A549 (cell line): Measurements from ENCODE around the gene POP4. TPM values are rescaled to one million over a fixed set of nuclear protein-coding genes. Genes with fewer than 3 reads are reported as not detected.
A peak's percentile ranks its signal among the peaks of the same experiment; 100 is the strongest.

Source experiments
- ATAC-seq, 2 experiments: fragments of 200-7000 bp in 1 of 2; fragments of >200 bp in 1 of 2; cut with Nextera tagmentation in 1 of 2; cut with Tn5 transposase in 1 of 2; 3 replicates each; pipeline versions ENCODE4 v1.8.0 to v1.9.1; 2018 to 2020; ENCODE audit warnings: mild to moderate bottlenecking in 1 of 2, moderate library complexity in 1 of 2
- CTCF ChIA-PET: fragments of 300-600 bp; sonication (Branson Sonifier 250); formaldehyde crosslinking; extraction: SDS; loops from one replicate; lab custom pipeline; 2021; ENCODE audit warnings: antibody characterized with exemption, inconsistent platforms; lab: Yijun Ruan, JAX
- POLR2A ChIA-PET: fragments of 350-600 bp; formaldehyde crosslinking; extraction: SDS; loops from one replicate; lab custom pipeline; 2021; ENCODE audit warnings: antibody characterized with exemption, inconsistent platforms; lab: Yijun Ruan, JAX
- DNase-seq, 2 experiments: peaks; one replicate each; pipeline versions ENCODE4 v3.0.0 to v3.0.0-alpha.2; 2011 to 2016; ENCODE audit warnings: low read depth in 1 of 2, low spot score in 1 of 2
- FAIRE-seq: peaks from 2 replicates; lab custom pipeline; 2011; peaks lifted over from hg19 to GRCh38; lab: Jason Lieb, UNC
- H3K27ac ChIP-seq, 2 experiments: fragments of >200 bp; sonication (Bioruptor Twin); formaldehyde crosslinking; 3 replicates each; pipeline ENCODE4 v1.5.1; 2016 to 2017
- H3K4me1 ChIP-seq: fragments of >200 bp; sonication (Bioruptor Twin); formaldehyde crosslinking; 3 replicates; pipeline ENCODE4 v1.6.1; 2016
- H3K4me2 ChIP-seq: fragments of >200 bp; sonication (Bioruptor Twin); formaldehyde crosslinking; 3 replicates; pipeline ENCODE4 v1.6.1; 2016
- H3K4me3 ChIP-seq: fragments of >200 bp; sonication (Bioruptor Twin); formaldehyde crosslinking; 3 replicates; pipeline ENCODE4 v1.5.1; 2016
- H3K9me3 ChIP-seq: fragments of >200 bp; sonication (Bioruptor Twin); formaldehyde crosslinking; 3 replicates; pipeline ENCODE4 v1.6.1; 2016
- BCL3 ChIP-seq: fragments of >200 bp; sonication (Bioruptor Twin); formaldehyde crosslinking; IDR thresholded peaks from 3 replicates; pipeline ENCODE4 v1.6.1; 2016
- CBX8 ChIP-seq: fragments of 200-600 bp; sonication (generic); IDR thresholded peaks from 2 replicates; pipeline ENCODE4 v1.6.1; 2016
- CHD2 ChIP-seq: fragments of 150-350 bp; IDR thresholded peaks from 2 replicates; pipeline ENCODE4 v1.6.1; 2014; ENCODE audit warnings: low read length; ENCODE audit not compliant: partially characterized antibody
- CHD4 ChIP-seq: fragments of 200-600 bp; sonication (generic); IDR thresholded peaks from 2 replicates; pipeline ENCODE4 v1.6.1; 2016; ENCODE audit warnings: antibody characterized with exemption, mild to moderate bottlenecking, borderline replicate concordance
- ELK1 ChIP-seq: fragments of 150-350 bp; IDR thresholded peaks from 2 replicates; pipeline ENCODE4 v1.6.1; 2014; ENCODE audit warnings: low read depth, mild to moderate bottlenecking, low read length
- HDAC2 ChIP-seq: fragments of 200-600 bp; sonication (generic); IDR thresholded peaks from 2 replicates; pipeline ENCODE4 v1.6.1; 2016
- JUN ChIP-seq, 2 experiments: fragments of >200 bp; sonication (Bioruptor Twin); formaldehyde crosslinking; IDR thresholded peaks; 2 replicates in 1 of 2; 3 replicates in 1 of 2; pipeline ENCODE4 v1.6.1; 2016 to 2017
- JUNB ChIP-seq: fragments of >200 bp; sonication (Bioruptor Twin); formaldehyde crosslinking; IDR thresholded peaks from 2 replicates; pipeline ENCODE4 v1.6.1; 2016
- PBX3 ChIP-seq: IDR thresholded peaks from 2 replicates; pipeline ENCODE4 v1.6.1; 2012
- PHF8 ChIP-seq: fragments of 200-600 bp; sonication (generic); IDR thresholded peaks from 2 replicates; pipeline ENCODE4 v1.6.1; 2016; ENCODE audit warnings: low read depth, mild to moderate bottlenecking, antibody characterized with exemption, moderate library complexity, borderline replicate concordance
- RAD21 ChIP-seq, 2 experiments: fragments of >200 bp in 1 of 2; sonication (Bioruptor Twin) in 1 of 2; formaldehyde crosslinking in 1 of 2; IDR thresholded peaks in 1 of 2; conservative IDR thresholded peaks in 1 of 2; 2 replicates in 1 of 2; 3 replicates in 1 of 2; pipeline ENCODE4 v1.6.1; 2012 to 2018; ENCODE audit warnings: inconsistent platforms in 1 of 2
- RCOR1 ChIP-seq: fragments of 150-350 bp; IDR thresholded peaks from 2 replicates; pipeline ENCODE4 v1.6.1; 2014; ENCODE audit warnings: antibody characterized with exemption, low read length, low read depth
- SMC3 ChIP-seq: fragments of >200 bp; sonication (Bioruptor Twin); formaldehyde crosslinking; IDR thresholded peaks from 3 replicates; pipeline ENCODE4 v1.6.1; 2018; ENCODE audit warnings: inconsistent platforms
- TFCP2L1 ChIP-seq: fragments of 250-450 bp; sonication (Bioruptor Pico); IDR thresholded peaks from 2 replicates; pipeline ENCODE4 v1.5.0; 2021; ENCODE audit warnings: mild to moderate bottlenecking
- ZNF302 ChIP-seq: fragments of 250-450 bp; sonication (Bioruptor Pico); IDR thresholded peaks from 2 replicates; pipeline ENCODE4 v1.9.0; 2021; ENCODE audit warnings: inconsistent platforms, mild to moderate bottlenecking, moderate library complexity
- WGBS: methylation state at CpG from one replicate; pipeline ENCODE4 v1.1.6; 2017; ENCODE audit errors: missing lambda C conversion rate; 5-methylcytosine and 5-hydroxymethylcytosine counted together
- polyA plus RNA-seq, 4 experiments: library from polyadenylated mRNA; depleted of rRNA in 3 of 4; stranded (reverse); fragments of >200 nt; fragmentation: RNase III in 1 of 4; extraction: RNeasy Plus Mini Kit Qiagen cat#74134 plus additional on column Dnase treatment in 1 of 4; gene quantifications; 2 replicates in 3 of 4; 3 replicates in 1 of 4; pipeline ENCODE4 v1.2.3, GENCODE V29; 2011 to 2017

Gene POP4
- polyA plus RNA-seq, 2 of the 4 experiments (the other 2 are of a cell fraction) = 202 to 208 TPM

- H3K4me2 ChIP-seq = peak overlapping the region; percentile 99
- POLR2A ChIA-PET = interaction anchor here (0.9 to 5.3 kb wide), 4 partner anchors 16 to 60 kb away, joined by 3 to 51 read pairs (median 8); partner anchors contain the start of genes C19orf12 and POP4
- WGBS = 57% methylated on average over 29 of the region's 30 CpGs
- no peak for TF ChIP-seq JUNB
- no peak for TF ChIP-seq CHD4
- TF ChIP-seq ELK1 = no peak
- TF ChIP-seq BCL3 = no peak
- TF ChIP-seq JUN (IDR thresholded peaks at IDR 0.05) = no peak
- no peak for TF ChIP-seq CHD2
- TF ChIP-seq HDAC2 = no peak
- no peak for TF ChIP-seq PHF8
- no peak for TF ChIP-seq CBX8
- TF ChIP-seq PBX3 = no peak
- TF ChIP-seq TFCP2L1 (CRISPR knock-in tag) = no peak
- no peak for TF ChIP-seq SMC3
- no peak for TF ChIP-seq ZNF302 (CRISPR knock-in tag)
- TF ChIP-seq RCOR1 = no peak
- TF ChIP-seq RAD21 (conservative IDR thresholded peaks at IDR 0.05 in 1 of 2, IDR thresholded peaks at IDR 0.05 in 1 of 2) = no peak
- TF ChIP-seq, all 56 proteins: peak for 0
- Histone ChIP-seq H3K4me3 (peak overlapping the region; percentile 82), H3K4me1 (peaks cover 19% of the 10 kb centered on the region), H3K9me3 (no peaks in the 10 kb centered on the region), H3K27ac (peak overlapping the region; percentile 74 to 86)
- CTCF ChIA-PET = interaction anchor here (0.7 to 8.5 kb wide), 11 partner anchors 10 to 202 kb away, joined by 3 to 122 read pairs (median 4); partner anchors contain the start of genes C19orf12 and POP4
- DNase-seq (no peak), FAIRE-seq (no peak), ATAC-seq (no peak)
Observed at GRCh38 chr19:29665826-29666577, 59.9 kb downstream of the POP4 start.

Other genes starting within 250 kb of the POP4 start
- gene VSTM2B, start 80.3 kb upstream of the POP4 start, polyA plus RNA-seq (2011; rRNA removed) = not detected in 2 replicates
- gene VSTM2B, start 80.3 kb upstream of the POP4 start, polyA plus RNA-seq (2017; fragmentation: RNase III; extraction: RNeasy Plus Mini Kit Qiagen cat#74134 plus additional on column Dnase treatment) = not detected in 3 replicates
- 2.1 and 2.3 TPM in 2 replicates for gene PLEKHF1, start 59.2 kb downstream of the POP4 start, polyA plus RNA-seq (2011; rRNA removed)
- 4.1 to 4.4 TPM (median 4.2 TPM) in 3 replicates for gene PLEKHF1, start 59.2 kb downstream of the POP4 start, polyA plus RNA-seq (2017; fragmentation: RNase III; extraction: RNeasy Plus Mini Kit Qiagen cat#74134 plus additional on column Dnase treatment)
- gene C19orf12, start 109.0 kb downstream of the POP4 start, polyA plus RNA-seq (2011; rRNA removed) = 33.6 and 34.3 TPM in 2 replicates
- 35.2 to 36.1 TPM (median 35.2 TPM) in 3 replicates for gene C19orf12, start 109.0 kb downstream of the POP4 start, polyA plus RNA-seq (2017; fragmentation: RNase III; extraction: RNeasy Plus Mini Kit Qiagen cat#74134 plus additional on column Dnase treatment)
- gene CCNE1, start 205.7 kb downstream of the POP4 start, polyA plus RNA-seq (2011; rRNA removed) = 15.4 and 18.3 TPM in 2 replicates
- 25.0 to 26.9 TPM (median 25.2 TPM) in 3 replicates for gene CCNE1, start 205.7 kb downstream of the POP4 start, polyA plus RNA-seq (2017; fragmentation: RNase III; extraction: RNeasy Plus Mini Kit Qiagen cat#74134 plus additional on column Dnase treatment)